HEK293 (cell line): ENCODE data around the gene KIDINS220.
A peak's percentile ranks its signal among the peaks of the same experiment; 100 is the strongest.

Experiments
- CTCF ChIA-PET: fragments of 350-600 bp; formaldehyde crosslinking; extraction: SDS; loops from one replicate; lab custom pipeline; 2021; ENCODE audit warnings: antibody characterized with exemption; lab: Yijun Ruan, JAX
- POLR2A ChIA-PET: fragments of 300-600 bp; formaldehyde crosslinking; extraction: SDS; loops from one replicate; lab custom pipeline; 2020; ENCODE audit warnings: antibody characterized with exemption, inconsistent platforms; lab: Yijun Ruan, JAX
- H3K27ac ChIP-seq: fragments of 200-500 bp; sonication (Bioruptor generic); 2 replicates; pipeline ENCODE4 v1.5.1; 2014; ENCODE audit warnings: low read depth, low read length, control low read depth, inconsistent platforms; ENCODE audit errors: extremely low read depth
- H3K36me3 ChIP-seq, 2 experiments: fragments of 200-500 bp in 1 of 2; sonication (Bioruptor generic) in 1 of 2; 1 replicate in 1 of 2; 2 replicates in 1 of 2; pipeline ENCODE4 v1.5.1; 2014 to 2017; ENCODE audit warnings: inconsistent platforms in 2 of 2, low read length in 2 of 2; ENCODE audit not compliant: control insufficient read depth in 2 of 2, insufficient read depth in 1 of 2
- H3K4me1 ChIP-seq: fragments of 200-500 bp; sonication (Bioruptor generic); 2 replicates; pipeline ENCODE4 v1.5.1; 2014; ENCODE audit warnings: mild to moderate bottlenecking, low read length, inconsistent platforms; ENCODE audit not compliant: control insufficient read depth, insufficient read depth
- H3K4me3 ChIP-seq: 2 replicates; pipeline ENCODE4 v1.5.1; 2011; ENCODE audit warnings: low read depth, mild to moderate bottlenecking, control low read depth, low read length, moderate library complexity
- H3K9me3 ChIP-seq: fragments of 200-500 bp; sonication (Bioruptor generic); 2 replicates; pipeline ENCODE4 v1.5.1; 2014; ENCODE audit warnings: low read depth, low read length, inconsistent platforms; ENCODE audit not compliant: control insufficient read depth, insufficient read depth
- BCL11A ChIP-seq: fragments of 450-650 bp; formaldehyde crosslinking; IDR thresholded peaks from 2 replicates; pipeline ENCODE4 v1.5.1; 2016; ENCODE audit warnings: low read depth, missing biosample characterization, missing genetic modification characterization
- GLIS1 ChIP-seq: fragments of 450-650 bp; formaldehyde crosslinking; IDR thresholded peaks from 2 replicates; pipeline ENCODE4 v1.5.1; 2016; ENCODE audit warnings: missing biosample characterization, missing genetic modification characterization
- PBX3 ChIP-seq: sonication (generic); formaldehyde crosslinking; IDR thresholded peaks from 2 replicates; pipeline ENCODE4 v1.8.1; 2022; ENCODE audit warnings: mild to moderate bottlenecking, moderate library complexity, missing genetic modification reagents
- RBAK ChIP-seq: fragments of 450-650 bp; formaldehyde crosslinking; IDR thresholded peaks from 2 replicates; pipeline ENCODE4 v1.5.1; 2016; ENCODE audit warnings: missing biosample characterization, missing genetic modification characterization
- SP2 ChIP-seq: fragments of 450-650 bp; formaldehyde crosslinking; IDR thresholded peaks from 2 replicates; pipeline ENCODE4 v1.5.1; 2016; ENCODE audit warnings: missing biosample characterization, missing genetic modification characterization
- ZBTB1 ChIP-seq: fragments of 450-650 bp; formaldehyde crosslinking; IDR thresholded peaks from 2 replicates; pipeline ENCODE4 v1.5.1; 2016; ENCODE audit warnings: missing biosample characterization, missing genetic modification characterization
- ZBTB44 ChIP-seq: fragments of 450-650 bp; IDR thresholded peaks from 2 replicates; pipeline ENCODE4 v1.5.1; 2018; ENCODE audit warnings: missing biosample characterization, mild to moderate bottlenecking, missing genetic modification characterization
- ZNF140 ChIP-seq: fragments of 450-650 bp; formaldehyde crosslinking; IDR thresholded peaks from 2 replicates; pipeline ENCODE4 v1.5.1; 2016; ENCODE audit warnings: missing biosample characterization, missing genetic modification characterization
- ZNF214 ChIP-seq: fragments of 450-650 bp; formaldehyde crosslinking; IDR thresholded peaks from 2 replicates; pipeline ENCODE4 v1.5.1; 2017; ENCODE audit warnings: missing biosample characterization, mild to moderate bottlenecking, missing genetic modification characterization, borderline replicate concordance
- ZNF223 ChIP-seq: fragments of 450-650 bp; formaldehyde crosslinking; IDR thresholded peaks from 2 replicates; pipeline ENCODE4 v1.5.1; 2016; ENCODE audit warnings: missing biosample characterization, missing genetic modification characterization
- ZNF248 ChIP-seq: fragments of 450-650 bp; formaldehyde crosslinking; IDR thresholded peaks from 2 replicates; pipeline ENCODE4 v1.5.1; 2017; ENCODE audit warnings: missing biosample characterization, missing genetic modification characterization
- ZNF350 ChIP-seq: fragments of 450-650 bp; formaldehyde crosslinking; IDR thresholded peaks from 2 replicates; pipeline ENCODE4 v1.5.0; 2017; ENCODE audit warnings: missing biosample characterization, mild to moderate bottlenecking, missing genetic modification characterization
- ZNF391 ChIP-seq: fragments of 450-650 bp; formaldehyde crosslinking; IDR thresholded peaks from 2 replicates; pipeline ENCODE4 v1.5.1; 2016; ENCODE audit warnings: low read depth, missing biosample characterization, missing genetic modification characterization, borderline replicate concordance
- ZNF416 ChIP-seq: fragments of 450-650 bp; formaldehyde crosslinking; IDR thresholded peaks from 2 replicates; pipeline ENCODE4 v1.5.1; 2016; ENCODE audit warnings: missing biosample characterization, missing genetic modification characterization
- ZNF561 ChIP-seq: fragments of 450-650 bp; IDR thresholded peaks from 2 replicates; pipeline ENCODE4 v1.5.1; 2018; ENCODE audit warnings: missing biosample characterization, missing genetic modification characterization, borderline replicate concordance
- ZNF585B ChIP-seq: fragments of 450-650 bp; formaldehyde crosslinking; IDR thresholded peaks from 2 replicates; pipeline ENCODE4 v1.5.1; 2016; ENCODE audit warnings: missing biosample characterization, missing genetic modification characterization
- ZNF596 ChIP-seq: fragments of 450-650 bp; IDR thresholded peaks from 2 replicates; pipeline ENCODE4 v1.5.0; 2018; ENCODE audit warnings: missing biosample characterization, mild to moderate bottlenecking, missing genetic modification characterization, moderate library complexity
- ZNF654 ChIP-seq: fragments of 450-650 bp; formaldehyde crosslinking; IDR thresholded peaks from 2 replicates; pipeline ENCODE4 v1.5.1; 2016; ENCODE audit warnings: low read depth, missing biosample characterization, missing genetic modification characterization
- ZNF791 ChIP-seq: fragments of 450-650 bp; formaldehyde crosslinking; IDR thresholded peaks from 2 replicates; pipeline ENCODE4 v1.5.1; 2016; ENCODE audit warnings: missing biosample characterization, missing genetic modification characterization
- ZNF837 ChIP-seq: fragments of 450-650 bp; formaldehyde crosslinking; IDR thresholded peaks from 2 replicates; pipeline ENCODE4 v1.5.1; 2016; ENCODE audit warnings: missing biosample characterization, missing genetic modification characterization
- ZNF843 ChIP-seq: fragments of 450-650 bp; formaldehyde crosslinking; IDR thresholded peaks from 2 replicates; pipeline ENCODE4 v1.5.1; 2016; ENCODE audit warnings: missing biosample characterization, missing genetic modification characterization
- ZSCAN23 ChIP-seq: fragments of 450-650 bp; formaldehyde crosslinking; IDR thresholded peaks from 2 replicates; pipeline ENCODE4 v1.5.1; 2016; ENCODE audit warnings: missing biosample characterization, missing genetic modification characterization
- TF ChIP-seq, protein P1 (sequence below): fragments of 450-650 bp; formaldehyde crosslinking; IDR thresholded peaks from 2 replicates; pipeline ENCODE4 v1.5.1; 2016; ENCODE audit warnings: missing biosample characterization, missing genetic modification characterization
- TF ChIP-seq, protein P2 (sequence below): fragments of 450-650 bp; formaldehyde crosslinking; IDR thresholded peaks from 2 replicates; pipeline ENCODE4 v1.5.1; 2016; ENCODE audit warnings: missing biosample characterization, missing genetic modification characterization
- TF ChIP-seq, protein P3 (sequence below): fragments of 450-650 bp; formaldehyde crosslinking; IDR thresholded peaks from 2 replicates; pipeline ENCODE4 v1.5.1; 2016; ENCODE audit warnings: missing biosample characterization, missing genetic modification characterization

KIDINS220 gene

GRCh38 chr2:8692783-8693156 is 144.6 kb downstream of the KIDINS220 start:
- TF ChIP-seq BCL11A (tag by site-specific recombination) (no peak), ZNF843 (no peak), ZBTB44 (tag by site-specific recombination) (no peak), ZNF837 (tag by site-specific recombination) (no peak), ZNF248 (tag by site-specific recombination) (no peak), SP2 (no peak)
- TF ChIP-seq, protein P1, sequence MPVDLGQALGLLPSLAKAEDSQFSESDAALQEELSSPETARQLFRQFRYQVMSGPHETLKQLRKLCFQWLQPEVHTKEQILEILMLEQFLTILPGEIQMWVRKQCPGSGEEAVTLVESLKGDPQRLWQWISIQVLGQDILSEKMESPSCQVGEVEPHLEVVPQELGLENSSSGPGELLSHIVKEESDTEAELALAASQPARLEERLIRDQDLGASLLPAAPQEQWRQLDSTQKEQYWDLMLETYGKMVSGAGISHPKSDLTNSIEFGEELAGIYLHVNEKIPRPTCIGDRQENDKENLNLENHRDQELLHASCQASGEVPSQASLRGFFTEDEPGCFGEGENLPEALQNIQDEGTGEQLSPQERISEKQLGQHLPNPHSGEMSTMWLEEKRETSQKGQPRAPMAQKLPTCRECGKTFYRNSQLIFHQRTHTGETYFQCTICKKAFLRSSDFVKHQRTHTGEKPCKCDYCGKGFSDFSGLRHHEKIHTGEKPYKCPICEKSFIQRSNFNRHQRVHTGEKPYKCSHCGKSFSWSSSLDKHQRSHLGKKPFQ = no peak
- no peaks in the 10 kb centered on the region for H3K9me3 ChIP-seq
- ChIA-PET POLR2A (interaction anchor here (1.8 kb wide), 1 partner anchor 11 kb away, joined by 11 read pairs; the partner anchor contains the start of gene ID2), CTCF (interaction anchor here (0.6 to 2.0 kb wide), 26 partner anchors 12 to 1641 kb away, joined by 3 to 11 read pairs (median 4); no protein-coding TSS in a partner anchor)
- H3K4me3 ChIP-seq = no peak overlapping the region
- H3K36me3 ChIP-seq = no peaks in the 10 kb centered on the region
- H3K4me1 ChIP-seq = no peaks in the 10 kb centered on the region; the same call in 1 of the 2 replicates
- H3K27ac ChIP-seq = no peak overlapping the region

DNA sequence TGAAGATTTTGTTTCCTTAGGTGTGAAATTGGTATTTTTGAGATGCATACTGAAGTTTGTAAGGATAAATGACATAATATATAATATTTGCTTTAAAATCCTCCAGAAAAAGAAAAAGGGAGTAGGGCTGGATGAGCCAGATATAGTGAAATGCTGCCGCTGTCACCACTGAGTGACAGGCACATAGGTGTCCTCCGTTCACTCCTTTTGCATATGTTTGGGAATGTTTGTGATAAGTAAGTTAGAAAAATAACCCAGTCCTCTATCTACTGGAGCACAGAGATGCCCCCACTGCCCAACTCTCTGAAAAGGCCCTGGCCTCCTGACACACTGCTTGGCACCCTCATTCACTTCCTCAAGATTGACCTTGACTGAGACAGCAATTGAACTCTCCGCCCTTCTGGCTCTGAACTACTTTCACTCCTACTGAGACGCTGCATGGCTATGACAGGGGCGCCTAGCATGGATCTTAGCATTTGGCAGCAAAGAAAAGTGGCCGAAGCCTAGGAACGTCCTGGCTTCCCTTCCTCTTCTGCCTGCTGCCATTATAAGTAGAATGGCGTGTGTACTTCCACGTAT is 145.5 kb downstream of the KIDINS220 start:
- no peak for TF ChIP-seq ZNF223 (tag by site-specific recombination)
- TF ChIP-seq, protein P2, sequence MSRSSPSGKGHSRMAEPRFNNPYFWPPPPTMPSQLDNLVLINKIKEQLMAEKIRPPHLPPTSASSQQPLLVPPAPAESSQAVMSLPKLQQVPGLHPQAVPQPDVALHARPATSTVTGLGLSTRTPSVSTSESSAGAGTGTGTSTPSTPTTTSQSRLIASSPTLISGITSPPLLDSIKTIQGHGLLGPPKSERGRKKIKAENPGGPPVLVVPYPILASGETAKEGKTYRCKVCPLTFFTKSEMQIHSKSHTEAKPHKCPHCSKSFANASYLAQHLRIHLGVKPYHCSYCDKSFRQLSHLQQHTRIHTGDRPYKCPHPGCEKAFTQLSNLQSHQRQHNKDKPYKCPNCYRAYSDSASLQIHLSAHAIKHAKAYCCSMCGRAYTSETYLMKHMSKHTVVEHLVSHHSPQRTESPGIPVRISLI = no peak
- TF ChIP-seq ZNF391 = no peak
- no peak for TF ChIP-seq ZNF791 (tag by site-specific recombination)
- TF ChIP-seq ZNF350 (tag by site-specific recombination) = no peak
- no peak for TF ChIP-seq ZNF596 (tag by site-specific recombination)
- TF ChIP-seq ZBTB1 (tag by site-specific recombination) = no peak
- TF ChIP-seq ZNF585B = no peak
- TF ChIP-seq ZNF140 (tag by site-specific recombination) = no peak
- no peak for TF ChIP-seq ZNF837 (tag by site-specific recombination)
- H3K4me3 ChIP-seq = no peak overlapping the region
- H3K36me3 ChIP-seq = no peaks in the 10 kb centered on the region
- ChIA-PET CTCF (interaction anchor here (1.3 to 2.0 kb wide), 4 partner anchors 25 to 128 kb away, joined by 3 to 11 read pairs (median 5); no protein-coding TSS in a partner anchor), POLR2A (no interaction called here)
- H3K9me3 ChIP-seq = no peaks in the 10 kb centered on the region
- H3K27ac ChIP-seq = no peak overlapping the region
- H3K4me1 ChIP-seq = no peaks in the 10 kb centered on the region; the same call in 1 of the 2 replicates

GRCh38 chr2:8685697-8686358 is 151.6 kb downstream of the KIDINS220 start:
- H3K4me3 ChIP-seq = peak overlapping the region; percentile 93
- CTCF ChIA-PET = no interaction called here
- H3K27ac ChIP-seq = peak overlapping the region; percentile 89
- POLR2A ChIA-PET = no interaction called here
- no peaks in the 10 kb centered on the region for H3K9me3 ChIP-seq
- H3K36me3 ChIP-seq = peaks cover 0 to 18% of the 10 kb centered on the region in 2 experiments; a peak in 1 of 3 replicates
- peaks cover 4% of the 10 kb centered on the region; the same call in 1 of the 2 replicates for H3K4me1 ChIP-seq
- TF ChIP-seq RBAK (tag by site-specific recombination) = no peak
- peak; percentile 20 for TF ChIP-seq ZNF654 (tag by site-specific recombination)
- no peak for TF ChIP-seq ZNF214 (tag by site-specific recombination)
- TF ChIP-seq ZNF561 (tag by site-specific recombination) = 0 out of 2 replicates have a peak, but pooled peaks have one; percentile 49
- TF ChIP-seq, protein P3, sequence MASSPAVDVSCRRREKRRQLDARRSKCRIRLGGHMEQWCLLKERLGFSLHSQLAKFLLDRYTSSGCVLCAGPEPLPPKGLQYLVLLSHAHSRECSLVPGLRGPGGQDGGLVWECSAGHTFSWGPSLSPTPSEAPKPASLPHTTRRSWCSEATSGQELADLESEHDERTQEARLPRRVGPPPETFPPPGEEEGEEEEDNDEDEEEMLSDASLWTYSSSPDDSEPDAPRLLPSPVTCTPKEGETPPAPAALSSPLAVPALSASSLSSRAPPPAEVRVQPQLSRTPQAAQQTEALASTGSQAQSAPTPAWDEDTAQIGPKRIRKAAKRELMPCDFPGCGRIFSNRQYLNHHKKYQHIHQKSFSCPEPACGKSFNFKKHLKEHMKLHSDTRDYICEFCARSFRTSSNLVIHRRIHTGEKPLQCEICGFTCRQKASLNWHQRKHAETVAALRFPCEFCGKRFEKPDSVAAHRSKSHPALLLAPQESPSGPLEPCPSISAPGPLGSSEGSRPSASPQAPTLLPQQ = no peak
- no peak for TF ChIP-seq ZNF585B
- no peak for TF ChIP-seq ZNF416 (tag by site-specific recombination)
- no peak for TF ChIP-seq PBX3 (CRISPR knock-in tag)
- TF ChIP-seq ZSCAN23 (tag by site-specific recombination) = no peak
- peak; percentile 19; the same call in 1 of the 2 replicates for TF ChIP-seq GLIS1
